Mammary epithelial cell (primary cell): Measurements from ENCODE around the gene TFF2.

ENCODE experiments used
- EZH2 ChIP-seq: IDR thresholded peaks from 2 replicates; pipeline ENCODE4 v1.6.1; 2012; ENCODE audit warnings: low read length, inconsistent platforms, borderline replicate concordance
- TF ChIP-seq, protein P1 (sequence below), 2 donors: IDR thresholded peaks in 1 of 2; conservative IDR thresholded peaks in 1 of 2; 2 replicates each; pipeline ENCODE4 v1.5.1; 2011 to 2012; ENCODE audit warnings: inconsistent platforms in 2 of 2, low read length in 2 of 2, mild to moderate bottlenecking in 2 of 2, control low read depth in 1 of 2, low read depth in 1 of 2; ENCODE audit not compliant: insufficient read depth in 1 of 2; ENCODE audit errors: extremely low read depth in 1 of 2

DNA sequence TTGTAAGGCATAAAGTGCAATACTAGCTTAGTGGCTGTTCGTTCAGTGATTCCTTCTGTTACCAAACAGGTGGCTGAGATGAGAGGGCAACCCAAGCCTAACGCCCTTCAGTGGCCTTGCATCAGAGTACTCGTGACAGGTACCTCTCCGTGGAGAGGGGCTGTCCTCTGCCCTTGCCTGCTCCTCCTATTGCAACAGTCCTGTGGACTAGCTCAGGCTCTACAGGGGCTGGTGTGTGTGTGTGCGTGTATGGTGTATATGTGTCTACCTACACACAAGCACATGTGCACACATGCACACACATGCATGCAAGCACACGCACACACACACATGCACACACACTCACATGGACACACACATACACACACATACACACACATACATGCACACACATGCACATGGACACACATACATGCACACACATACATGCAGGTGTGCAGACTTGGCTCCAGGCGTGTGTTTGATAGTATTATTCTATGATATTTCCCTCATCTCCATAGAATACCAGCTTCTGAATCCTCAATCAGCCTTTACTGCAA is 50.7 kb downstream of the TFF2 start:
- TF ChIP-seq, protein P1, sequence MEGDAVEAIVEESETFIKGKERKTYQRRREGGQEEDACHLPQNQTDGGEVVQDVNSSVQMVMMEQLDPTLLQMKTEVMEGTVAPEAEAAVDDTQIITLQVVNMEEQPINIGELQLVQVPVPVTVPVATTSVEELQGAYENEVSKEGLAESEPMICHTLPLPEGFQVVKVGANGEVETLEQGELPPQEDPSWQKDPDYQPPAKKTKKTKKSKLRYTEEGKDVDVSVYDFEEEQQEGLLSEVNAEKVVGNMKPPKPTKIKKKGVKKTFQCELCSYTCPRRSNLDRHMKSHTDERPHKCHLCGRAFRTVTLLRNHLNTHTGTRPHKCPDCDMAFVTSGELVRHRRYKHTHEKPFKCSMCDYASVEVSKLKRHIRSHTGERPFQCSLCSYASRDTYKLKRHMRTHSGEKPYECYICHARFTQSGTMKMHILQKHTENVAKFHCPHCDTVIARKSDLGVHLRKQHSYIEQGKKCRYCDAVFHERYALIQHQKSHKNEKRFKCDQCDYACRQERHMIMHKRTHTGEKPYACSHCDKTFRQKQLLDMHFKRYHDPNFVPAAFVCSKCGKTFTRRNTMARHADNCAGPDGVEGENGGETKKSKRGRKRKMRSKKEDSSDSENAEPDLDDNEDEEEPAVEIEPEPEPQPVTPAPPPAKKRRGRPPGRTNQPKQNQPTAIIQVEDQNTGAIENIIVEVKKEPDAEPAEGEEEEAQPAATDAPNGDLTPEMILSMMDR (conservative IDR thresholded peaks at IDR 0.05 in 1 of 2, IDR thresholded peaks at IDR 0.05 in 1 of 2; ENCODE audit: extremely low read depth in 1 of 2, insufficient read depth in 1 of 2, low read depth in 1 of 2, low read length in 2 of 2), result no peak
- TF ChIP-seq EZH2, result no peak
